ENCODE results near the gene COL5A3.
"Not testable (repeated sequence)": the region's sequence is repeated elsewhere in the genome, so short reads cannot be mapped to it uniquely, and the experiment has no call there.

Gene COL5A3

GRCh38 chr19:9970481-9970880 is 39.8 kb downstream of the COL5A3 start:
- DNase-seq, result no peak

- no peak for DNase-seq
Measured at GRCh38 chr19:9969688-9969975, 40.7 kb downstream of the COL5A3 start.

DNA sequence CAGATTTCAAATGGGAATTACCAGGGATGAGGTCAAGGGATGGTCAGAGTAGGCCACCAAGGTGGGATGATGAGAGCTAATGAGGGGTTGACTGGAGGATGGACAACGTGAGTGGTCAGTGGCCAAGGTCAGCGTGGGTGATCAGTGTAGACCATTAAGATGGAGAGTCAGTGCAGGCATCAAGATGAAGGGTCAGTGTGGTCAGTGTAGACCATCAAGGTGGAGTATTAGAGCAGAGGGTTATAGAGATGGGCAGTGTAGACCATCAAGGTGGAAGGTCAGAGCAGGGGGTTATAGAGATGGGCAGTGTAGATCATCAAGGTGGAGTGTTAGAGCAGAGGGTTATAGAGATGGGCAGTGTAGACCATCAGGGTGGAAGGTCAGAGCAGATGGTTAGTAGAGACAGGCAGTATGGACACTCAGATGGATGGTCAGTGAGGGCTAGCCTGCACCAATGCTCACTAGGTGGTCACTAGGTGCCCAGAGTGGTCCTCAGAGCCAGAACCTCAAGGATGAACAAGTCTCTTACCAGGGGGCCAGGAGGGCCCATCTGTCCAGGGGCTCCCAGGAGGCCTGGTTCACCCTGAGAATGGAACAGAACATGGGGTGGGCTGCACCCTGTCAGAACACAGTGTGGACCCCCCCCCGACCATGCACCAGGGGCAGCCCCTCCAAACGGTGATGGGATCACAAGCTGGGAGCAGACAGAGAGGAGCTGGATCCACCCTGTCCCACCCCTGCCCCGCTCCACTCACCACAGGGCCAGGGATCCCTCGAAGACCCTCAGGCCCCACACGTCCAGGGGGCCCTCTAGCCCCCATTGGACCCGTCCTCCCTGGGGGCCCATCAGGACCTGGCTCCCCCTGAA is 41.2 kb downstream of the COL5A3 start:
- DNase-seq, result no peak

DNA sequence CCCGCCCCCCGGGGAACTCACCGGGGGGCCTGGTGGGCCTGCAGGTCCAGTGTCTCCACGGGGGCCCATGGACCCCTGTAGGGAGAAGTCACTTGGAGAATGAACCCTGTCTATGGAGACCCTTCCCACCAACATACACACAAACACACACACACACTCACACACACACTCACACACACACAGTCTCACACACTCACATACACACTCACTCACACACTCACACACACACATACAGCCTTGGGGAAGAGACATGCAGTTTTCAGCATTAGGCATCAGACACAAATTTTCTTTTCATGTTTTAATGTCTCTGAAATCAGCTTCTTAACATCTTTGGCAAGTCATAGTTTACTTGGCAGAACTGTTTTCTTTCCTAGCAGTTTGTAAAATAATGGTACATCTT is 43.0 kb downstream of the COL5A3 start:
- DNase-seq, result no peak

GRCh38 chr19:9966448-9966847 is 43.9 kb downstream of the COL5A3 start:
- DNase-seq, result no peak

DNA sequence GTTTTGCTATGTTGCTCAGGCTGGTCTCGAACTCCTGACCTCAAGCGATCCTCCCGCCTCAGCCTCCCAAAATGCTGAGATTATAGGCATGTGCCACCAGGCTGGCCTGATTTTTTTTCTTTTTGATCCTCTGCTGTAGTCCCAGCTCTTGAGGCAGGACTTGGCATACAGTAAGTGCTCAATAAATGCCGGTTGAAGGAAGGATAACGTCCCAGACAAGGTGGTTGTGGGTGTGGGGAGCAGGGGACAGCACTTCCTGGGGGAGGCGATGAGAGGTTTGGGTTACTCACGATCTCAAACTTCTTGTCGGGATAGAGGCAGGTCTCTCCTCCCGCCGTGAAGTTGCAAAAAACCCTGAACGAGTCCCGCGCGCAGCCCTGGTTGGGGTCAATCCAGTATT is 44.3 kb downstream of the COL5A3 start:
- DNase-seq, result no peak

- DNase-seq, result no peak
Measured at GRCh38 chr19:9962623-9963290, 47.5 kb downstream of the COL5A3 start.

GRCh38 chr19:9961103-9961502 is 49.2 kb downstream of the COL5A3 start:
- DNase-seq, result no peak

- DNase-seq, result no peak
Measured at GRCh38 chr19:9958379-9958821, 51.9 kb downstream of the COL5A3 start.

- DNase-seq, result no peak
Measured at GRCh38 chr19:9956956-9957355, 53.3 kb downstream of the COL5A3 start.

GRCh38 chr19:9953802-9954542 is 56.3 kb downstream of the COL5A3 start:
- no peak for DNase-seq

DNA sequence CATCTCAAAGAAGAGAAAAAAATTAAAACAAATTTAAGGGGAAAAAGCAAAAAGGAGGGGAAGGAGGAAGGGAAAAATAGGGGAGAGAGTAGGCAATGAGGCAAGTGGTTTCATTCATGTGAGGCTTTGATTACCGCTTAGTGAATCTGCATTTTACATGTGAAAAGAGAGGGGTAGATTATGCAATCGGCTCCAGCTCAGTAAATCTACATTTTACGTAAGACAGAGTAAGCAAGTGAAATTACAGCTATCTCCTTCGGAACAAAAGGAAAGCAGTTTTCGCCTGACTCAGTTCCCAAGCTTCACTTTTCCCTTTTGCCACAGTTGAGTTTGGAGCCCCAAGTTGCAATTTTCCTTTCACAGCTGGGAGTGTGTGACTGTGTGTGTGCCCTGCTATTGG is 58.0 kb downstream of the COL5A3 start:
- DNase-seq, result no peak

- no peak for DNase-seq
Measured at GRCh38 chr19:9947441-9947840, 62.9 kb downstream of the COL5A3 start.

DNA sequence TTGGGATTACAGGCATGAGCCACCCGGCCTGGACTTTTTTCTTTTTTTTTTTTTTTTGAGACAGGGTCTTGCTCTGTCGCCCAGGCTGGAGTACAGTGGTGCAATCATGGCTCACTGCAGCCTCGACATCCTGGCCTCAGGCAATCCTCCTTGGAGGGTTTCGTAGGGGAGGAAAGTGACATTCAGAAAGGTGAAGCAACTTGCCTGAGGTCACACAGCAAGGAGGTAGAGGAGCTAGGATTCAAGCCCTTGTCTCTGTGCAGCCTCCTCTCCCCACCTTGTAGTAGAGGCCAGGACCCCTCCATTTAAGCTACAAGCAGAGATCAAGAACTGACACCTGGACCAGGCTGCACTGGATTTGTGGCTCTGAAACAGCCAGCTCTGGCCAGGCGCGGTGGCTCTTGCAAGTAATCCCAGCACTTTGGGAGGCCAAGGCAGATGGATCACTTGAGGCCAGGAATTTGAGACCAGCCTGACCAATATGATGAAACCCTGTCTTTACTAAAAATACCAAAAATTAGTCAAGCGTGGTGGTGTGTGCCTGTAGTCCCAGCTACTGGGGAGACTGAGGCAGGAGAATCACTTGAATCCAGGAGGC is 63.7 kb downstream of the COL5A3 start:
- DNase-seq, result not testable (repeated sequence)

DNA sequence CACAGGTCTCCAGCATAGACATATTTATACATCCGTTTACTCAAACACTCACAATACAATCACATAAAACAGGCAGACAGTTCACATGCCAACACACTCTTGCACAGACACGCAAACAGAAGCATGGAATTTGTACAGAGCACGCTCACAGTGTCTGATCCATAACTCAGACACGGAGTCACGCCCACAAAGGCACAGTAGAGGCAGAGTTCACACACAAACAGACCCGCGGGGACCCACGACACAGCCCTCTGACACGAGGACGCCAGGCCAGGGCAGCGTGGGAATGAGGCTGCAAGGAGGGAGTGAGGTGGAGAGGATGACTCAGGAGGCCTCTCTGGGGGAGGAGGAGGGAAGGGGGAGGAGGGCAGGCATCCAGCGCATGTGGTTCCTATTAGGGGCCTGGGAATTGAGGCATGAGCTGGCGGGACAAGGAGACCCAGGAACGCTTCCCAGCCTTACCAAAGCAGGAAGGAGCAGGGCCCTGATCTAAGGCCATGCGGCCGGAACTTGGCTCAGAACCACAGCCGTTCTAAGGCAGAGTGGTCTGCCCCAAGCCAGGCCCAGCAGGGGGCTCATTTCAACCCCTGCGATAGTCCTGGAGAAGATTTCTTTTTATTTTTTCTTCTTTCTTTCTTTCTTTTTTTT is 64.9 kb downstream of the COL5A3 start:
- no peak for DNase-seq

DNA sequence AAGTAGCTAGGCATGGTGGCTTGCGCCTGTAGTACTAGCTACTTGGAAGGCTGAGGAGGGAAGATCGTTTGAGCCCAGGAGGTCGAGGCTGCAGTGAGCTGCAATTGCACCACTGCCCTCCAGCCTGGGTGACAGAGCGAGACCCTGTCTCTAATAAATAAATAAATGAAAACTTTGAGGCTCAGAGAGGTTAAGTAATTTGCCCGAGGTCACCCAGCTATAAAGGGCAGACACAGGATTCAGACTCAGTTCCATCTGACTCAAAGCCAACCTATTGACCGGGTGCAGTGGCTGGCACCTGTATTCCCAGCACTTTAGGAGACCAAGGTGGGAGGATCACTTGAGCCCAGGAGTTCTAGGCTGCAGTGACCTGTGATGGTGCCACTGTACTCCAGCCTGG is 66.6 kb downstream of the COL5A3 start:
- no peak for DNase-seq

DNA sequence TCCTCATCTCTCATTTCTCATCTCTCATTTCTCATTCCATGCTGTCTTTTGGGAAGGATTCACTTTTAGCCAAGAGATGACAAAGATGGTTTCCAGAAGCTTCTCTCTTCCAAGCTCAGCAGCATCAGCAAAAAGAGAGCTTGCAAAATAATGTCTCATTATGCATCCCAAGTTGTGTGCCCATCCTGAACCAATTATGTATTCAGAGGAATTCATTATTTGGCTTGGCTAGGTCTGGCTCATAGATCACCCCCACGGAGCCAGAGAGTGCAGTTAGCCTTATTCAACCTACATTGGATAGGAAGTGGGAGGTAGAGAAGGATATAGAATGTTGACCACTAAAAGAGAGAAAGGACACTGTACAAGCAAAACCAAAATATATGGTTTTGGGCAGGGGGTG is 68.6 kb downstream of the COL5A3 start:
- no peak for DNase-seq

DNA sequence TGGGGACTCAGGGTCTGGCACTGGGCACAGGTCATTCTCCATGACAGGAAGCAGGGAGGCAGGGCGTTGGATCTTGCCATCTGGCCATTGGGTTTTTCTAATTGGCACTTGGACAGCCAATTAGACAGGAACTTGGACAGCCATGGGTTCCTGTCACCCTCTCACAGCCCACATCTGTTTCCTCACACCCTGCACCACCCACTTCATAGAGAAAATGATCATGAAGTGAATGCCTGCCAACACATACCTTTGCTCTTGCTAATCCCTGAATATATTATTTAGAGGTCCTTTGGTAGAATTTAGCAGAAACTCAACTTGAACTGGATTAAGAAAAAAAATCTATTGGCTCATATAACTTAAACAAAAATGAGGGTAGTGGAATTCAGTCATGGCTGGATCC is 69.1 kb downstream of the COL5A3 start:
- no peak for DNase-seq

GRCh38 chr19:9940778-9941177 is 69.5 kb downstream of the COL5A3 start:
- DNase-seq, result no peak

DNA sequence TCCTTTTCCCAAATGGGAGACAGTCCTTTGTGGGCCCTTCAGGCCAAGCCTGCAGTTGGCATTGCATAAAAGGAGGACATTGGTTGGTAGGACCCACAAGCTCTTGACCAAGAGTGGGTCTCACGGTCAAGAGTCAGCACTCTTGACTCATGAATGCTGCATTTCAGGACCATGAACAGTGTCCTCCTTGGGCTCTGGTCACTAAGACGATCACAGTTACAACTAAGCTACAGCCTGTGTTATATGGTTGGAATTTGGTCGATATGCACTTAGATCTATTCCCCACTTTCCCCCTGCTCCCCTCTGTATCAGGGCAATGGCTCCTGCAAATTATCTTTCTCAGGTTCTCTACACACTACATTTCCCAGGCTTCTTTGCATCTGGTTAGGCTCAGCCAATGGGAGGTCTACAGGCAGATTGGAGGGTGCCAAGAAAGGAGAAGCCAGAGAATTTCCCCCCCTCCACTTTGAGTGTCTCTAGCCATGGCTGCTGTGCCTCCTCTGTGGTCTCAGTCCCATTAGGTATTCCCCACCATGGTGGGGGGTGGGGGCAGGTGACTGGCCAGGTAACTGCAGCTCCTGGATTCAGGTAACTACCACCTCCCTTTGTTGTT is 70.9 kb downstream of the COL5A3 start:
- no peak for DNase-seq

DNA sequence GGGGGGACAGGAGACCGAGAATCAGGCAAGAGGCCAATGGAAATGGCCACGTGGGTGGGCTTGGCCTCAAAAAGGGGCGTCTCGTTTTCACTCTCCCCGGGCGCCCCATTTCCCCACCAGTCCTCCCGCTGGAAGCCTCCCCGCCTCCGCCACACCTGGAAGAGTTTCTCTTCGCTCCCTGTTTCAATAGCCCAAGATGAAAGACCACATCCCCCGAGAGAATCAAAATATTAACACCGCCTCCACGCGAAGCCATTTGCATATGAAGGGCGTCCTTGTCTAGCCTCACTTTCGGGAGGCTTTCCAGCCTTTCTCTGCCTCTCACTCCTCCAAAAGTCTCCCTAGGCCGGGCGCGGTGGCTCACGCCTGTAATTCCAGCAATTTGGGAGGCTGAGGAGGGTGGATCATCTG is 73.3 kb downstream of the COL5A3 start:
- no peak for DNase-seq

DNA sequence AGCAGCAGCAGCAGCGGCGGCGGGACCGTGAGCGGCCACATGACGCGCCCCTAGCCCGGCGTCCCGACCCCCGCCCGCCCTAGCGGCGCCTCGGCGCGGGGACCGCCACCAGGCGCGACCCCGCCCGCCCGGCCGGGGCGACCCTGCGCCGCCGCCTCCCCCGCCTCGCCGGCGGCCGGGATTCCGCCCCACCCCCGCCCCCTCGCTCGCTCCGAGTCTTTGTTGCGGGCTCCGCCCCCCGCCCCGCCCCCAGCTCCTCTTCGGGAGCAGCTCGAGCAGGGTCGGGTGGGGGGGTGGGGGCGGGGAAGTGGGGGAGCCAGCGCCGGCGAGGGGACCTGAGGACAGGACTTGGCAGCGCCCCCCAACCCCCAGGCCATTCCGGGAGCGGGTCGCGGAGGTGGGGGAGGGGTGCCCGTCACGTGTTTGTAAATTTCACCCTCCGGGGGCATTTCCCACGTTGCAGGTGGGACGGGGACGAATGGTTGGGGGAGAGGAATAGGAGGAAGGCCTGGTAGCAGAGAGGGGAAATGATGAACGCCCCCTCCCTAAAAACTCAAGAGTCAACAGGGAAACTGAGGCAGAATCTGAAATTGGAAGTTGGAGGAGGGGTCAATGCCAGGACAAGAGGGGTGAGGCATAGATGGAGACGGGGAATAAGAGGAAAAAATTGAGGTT is 73.8 kb downstream of the COL5A3 start, which contains the start of gene OLFM2:
TSS of gene OLFM2 (minus strand) at position 190 of the 675 bp plus-strand sequence. CDS start at position 41, 149 bp downstream.
- no peak for DNase-seq

Measured in NCI-H1694 (cell line).